PC-9 (cell line): ENCODE data around the gene INTU. TPM values are rescaled to one million over a fixed set of nuclear protein-coding genes. Genes with fewer than 3 reads are reported as not detected.

Experiments
- BruUV-seq: library from RNA; stranded (reverse); fragments of 400-500 nt; replicated peaks from 2 replicates; lab custom pipeline; 2021; lab: Mats Ljungman, UMichigan
- CTCF ChIA-PET: fragments of 300-600 bp; sonication (Branson Sonifier 250); formaldehyde crosslinking; loops from one replicate; lab custom pipeline; 2022; ENCODE audit warnings: antibody characterized with exemption; lab: Charles Lee
- POLR2A ChIA-PET: fragments of 300-600 bp; sonication (Branson Sonifier 250); formaldehyde crosslinking; loops from one replicate; lab custom pipeline; 2022; ENCODE audit warnings: antibody characterized with exemption; ENCODE audit not compliant: unreplicated experiment; lab: Charles Lee
- DNase-seq, 2 experiments: peaks; one replicate each; pipeline versions ENCODE4 v3.0.0 to v3.0.0-alpha.2; 2015 to 2022; ENCODE audit warnings: mixed read lengths in 1 of 2
- H2AFZ ChIP-seq: fragments of 200-600 bp; sonication (generic); 2 replicates; pipeline ENCODE4 v1.8.1; 2017; ENCODE audit warnings: antibody characterized with exemption
- H3F3A ChIP-seq: fragments of 200-600 bp; sonication (generic); 2 replicates; pipeline ENCODE4 v1.8.1; 2017; ENCODE audit warnings: antibody characterized with exemption, mild to moderate bottlenecking, low read depth; ENCODE audit not compliant: insufficient read depth
- H3K27ac ChIP-seq: fragments of 200-600 bp; sonication (generic); 2 replicates; pipeline ENCODE4 v1.6.1; 2016; ENCODE audit warnings: mixed run types
- H3K27me3 ChIP-seq: fragments of 200-600 bp; sonication (generic); 2 replicates; pipeline ENCODE4 v1.6.1; 2016; ENCODE audit warnings: low read depth, mixed run types; ENCODE audit not compliant: insufficient read depth
- H3K36me3 ChIP-seq: fragments of 200-600 bp; sonication (generic); 2 replicates; pipeline ENCODE4 v1.6.1; 2016; ENCODE audit warnings: low read depth, mixed run types
- H3K4me1 ChIP-seq: fragments of 200-600 bp; sonication (generic); replicated peaks from 2 replicates; pipeline ENCODE4 v1.6.1; 2016; ENCODE audit warnings: mixed run types; ENCODE audit not compliant: insufficient read depth
- H3K4me2 ChIP-seq: fragments of 200-600 bp; sonication (generic); 2 replicates; pipeline ENCODE4 v1.6.1; 2017; ENCODE audit warnings: mixed run types
- H3K4me3 ChIP-seq: fragments of 200-600 bp; sonication (generic); 2 replicates; pipeline ENCODE4 v1.6.1; 2016; ENCODE audit warnings: mixed run types
- H3K79me2 ChIP-seq: fragments of 200-600 bp; sonication (generic); 2 replicates; pipeline ENCODE4 v1.6.1; 2017; ENCODE audit warnings: low read depth, mixed run types
- H3K9me2 ChIP-seq: fragments of 200-600 bp; sonication (generic); 2 replicates; pipeline ENCODE4 v1.8.1; 2017; ENCODE audit warnings: mild to moderate bottlenecking; ENCODE audit not compliant: insufficient read depth
- H3K9me3 ChIP-seq: fragments of 200-600 bp; sonication (generic); 2 replicates; pipeline ENCODE4 v1.8.1; 2016; ENCODE audit warnings: low read depth; ENCODE audit not compliant: insufficient read depth
- H4K20me1 ChIP-seq: fragments of 200-600 bp; sonication (generic); 2 replicates; pipeline ENCODE4 v1.8.1; 2017; ENCODE audit not compliant: insufficient read depth
- CTCF ChIP-seq: fragments of 200-600 bp; sonication (generic); conservative IDR thresholded peaks from 2 replicates; pipeline ENCODE4 v1.6.1; 2017; ENCODE audit warnings: mixed run types, antibody characterized with exemption, mild to moderate bottlenecking, moderate library complexity
- EZH2 ChIP-seq: fragments of 200-600 bp; sonication (generic); IDR thresholded peaks from 2 replicates; pipeline ENCODE4 v1.8.0; 2017; ENCODE audit warnings: antibody characterized with exemption, low read depth
- intact Hi-C: fragments of 100-400 bp; cut with micrococcal nuclease; formaldehyde crosslinking; loops from one replicate; pipeline ENCODE4 v1.10.0; 2022; ENCODE audit not compliant: unreplicated experiment
- total RNA-seq: library from RNA; stranded (reverse); gene quantifications from 2 replicates; pipeline ENCODE4 v1.2.3, GENCODE V29; 2021

Gene INTU
- total RNA-seq, 1 experiment from 2014 or later, result 10.5 TPM

DNA sequence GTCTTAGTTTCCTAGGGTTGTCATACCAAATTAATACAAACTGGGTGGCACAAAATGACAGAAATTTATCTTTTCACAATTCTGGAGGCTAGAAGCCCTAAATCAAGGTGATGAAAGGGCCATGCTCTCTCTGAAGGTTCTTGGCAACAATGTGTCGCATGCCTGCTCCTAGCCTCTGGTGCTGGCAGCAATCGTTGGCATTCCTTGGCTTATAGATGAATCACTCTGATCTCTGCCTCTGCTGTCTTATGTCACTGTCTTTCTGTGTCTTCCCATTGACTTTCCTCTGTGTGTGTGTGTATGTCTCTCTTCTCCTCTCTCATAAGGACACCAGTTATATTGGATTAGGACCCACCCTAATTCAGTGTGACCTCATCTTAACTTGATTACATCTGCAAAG is 15.9 kb upstream of the INTU start:
- Histone ChIP-seq H3F3A (no peaks in the 10 kb centered on the region), H3K4me1 (no peaks in the 10 kb centered on the region), H3K36me3 (no peaks in the 10 kb centered on the region), H2AFZ (no peak overlapping the region), H3K9me2 (no peaks in the 10 kb centered on the region), H3K27ac (no peak overlapping the region), H3K4me3 (no peak overlapping the region), H3K9me3 (no peaks in the 10 kb centered on the region), H3K27me3 (0 out of 2 replicates have a peak, but pooled peaks cover 4% of the 10 kb centered on the region), H3K4me2 (no peak overlapping the region), H4K20me1 (no peaks in the 10 kb centered on the region), H3K79me2 (no peaks in the 10 kb centered on the region)
- no peak for TF ChIP-seq CTCF
- TF ChIP-seq EZH2, result no peak
- no TSS peak for BruUV-seq
- DNase-seq, result no peak
- POLR2A ChIA-PET, result no interaction called here
- intact Hi-C loops, result no loop called here
- CTCF ChIA-PET, result no interaction called here

DNA sequence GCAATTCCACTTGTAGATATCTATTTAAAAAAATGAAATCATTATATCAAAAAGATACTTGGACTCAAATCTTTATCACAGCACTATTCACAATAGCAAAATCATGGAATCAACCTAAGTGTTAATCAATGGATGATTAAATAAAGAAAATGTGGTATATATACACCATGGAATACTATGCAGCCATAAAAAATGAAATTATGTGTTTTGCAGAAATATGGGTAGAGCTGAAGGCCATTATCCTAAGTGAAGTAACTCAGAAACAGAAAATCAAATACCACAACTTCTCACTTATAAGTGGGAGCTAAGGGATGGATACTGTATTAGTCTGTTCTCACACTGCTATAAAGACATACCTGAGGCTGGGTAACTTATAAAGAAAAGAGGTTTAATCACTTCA is 14.3 kb upstream of the INTU start:
- Histone ChIP-seq H3K36me3 (no peaks in the 10 kb centered on the region), H3K4me3 (no peak overlapping the region), H3K27ac (no peak overlapping the region), H3K9me2 (no peaks in the 10 kb centered on the region), H3K9me3 (no peaks in the 10 kb centered on the region), H3K79me2 (no peaks in the 10 kb centered on the region), H2AFZ (no peak overlapping the region), H3K4me1 (no peaks in the 10 kb centered on the region), H3F3A (no peaks in the 10 kb centered on the region), H3K4me2 (no peak overlapping the region), H3K27me3 (0 out of 2 replicates have a peak, but pooled peaks cover 10% of the 10 kb centered on the region), H4K20me1 (no peaks in the 10 kb centered on the region)
- ChIA-PET POLR2A (no interaction called here), CTCF (no interaction called here)
- BruUV-seq, result no TSS peak
- intact Hi-C loops, result no loop called here
- DNase-seq, result no peak
- TF ChIP-seq CTCF, result no peak
- TF ChIP-seq EZH2, result no peak

- no peak overlapping the region for H3K27ac ChIP-seq
- peak overlapping the region; percentile 89 for H2AFZ ChIP-seq
- H3K79me2 ChIP-seq, result no peaks in the 10 kb centered on the region
- peak overlapping the region; percentile 83 for H3K4me2 ChIP-seq
- H3K4me1 ChIP-seq, result no peaks in the 10 kb centered on the region
- no peaks in the 10 kb centered on the region for H3K36me3 ChIP-seq
- H3K9me2 ChIP-seq, result no peaks in the 10 kb centered on the region
- TF ChIP-seq CTCF (no peak), EZH2 (no peak)
- no TSS peak for BruUV-seq
- 0 out of 2 replicates have a peak, but pooled peaks cover 6% of the 10 kb centered on the region for H3K27me3 ChIP-seq
- POLR2A ChIA-PET, result interaction anchor here (0.5 kb wide), 1 partner anchor 64 kb away, joined by 3 read pairs; no protein-coding TSS in a partner anchor
- no peaks in the 10 kb centered on the region for H3K9me3 ChIP-seq
- DNase-seq, result no peak
- no peaks in the 10 kb centered on the region for H4K20me1 ChIP-seq
- intact Hi-C loops, result loop anchor here (5.0 to 10.0 kb wide), 2 partner anchors 110 to 262 kb away; partner anchors contain the start of genes PLK4 and SLC25A31
- CTCF ChIA-PET, result interaction anchor here (0.5 to 1.0 kb wide), 3 partner anchors 110 to 951 kb away, joined by 4 to 5 read pairs (median 4); no protein-coding TSS in a partner anchor
- peak overlapping the region; percentile 62 for H3K4me3 ChIP-seq
- H3F3A ChIP-seq, result no peaks in the 10 kb centered on the region
These were observed 10.2 kb upstream of the INTU start for GRCh38 chr4:127622621-127622920.
